ENCODE results near the gene LRRC38.

LRRC38 gene

DNA sequence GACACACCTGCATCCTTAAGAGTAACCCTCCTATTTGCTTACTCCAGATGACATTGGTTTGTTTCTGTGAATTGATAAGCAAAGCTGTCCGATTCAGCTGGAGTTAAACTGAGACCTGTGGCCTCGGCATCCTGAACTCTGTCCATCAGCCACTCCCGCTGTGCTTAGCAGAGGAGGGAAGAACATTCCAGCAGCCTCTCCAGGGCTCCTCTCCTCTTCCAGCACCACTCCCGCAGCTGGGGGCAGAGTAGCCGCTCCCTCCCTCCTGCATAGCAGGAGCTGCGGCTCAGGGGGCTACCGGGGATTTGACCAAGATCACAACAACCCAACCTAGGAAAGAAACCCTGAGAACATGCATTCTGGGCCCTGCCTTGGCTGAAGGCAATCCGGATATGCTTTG is 8.8 kb downstream of the LRRC38 start:
- WGBS = 84% methylated on average over 8 of the region's 8 CpGs
- H3K18ac ChIP-seq (ENCODE audit: low read depth in 1 of 2, low read length in 2 of 2) = no peak overlapping the region

GRCh38 chr1:13500806-13501205 is 13.0 kb downstream of the LRRC38 start:
- Histone ChIP-seq H4K8ac (ENCODE audit: low read length) (no peak overlapping the region), H2BK5ac (ENCODE audit: low read depth, low read length, poor library complexity, severe bottlenecking) (no peak overlapping the region), H3K4me2 (ENCODE audit: low read length, poor library complexity, severe bottlenecking) (no peak overlapping the region), H2BK12ac (ENCODE audit: low read length in 2 of 2) (no peak overlapping the region), H2AK5ac (ENCODE audit: low read length, severe bottlenecking) (no peak overlapping the region), H3K4me3 (ENCODE audit: insufficient read depth in 1 of 2, low read depth in 1 of 2, low read length in 2 of 2) (no peak overlapping the region), H3K4me1 (ENCODE audit: control insufficient read depth, insufficient read depth, low read depth, low read length) (no peaks in the 10 kb centered on the region), H2BK15ac (ENCODE audit: low read depth, poor library complexity, severe bottlenecking) (no peak overlapping the region), H3K27me3 (ENCODE audit: control insufficient read depth in 1 of 2, insufficient read depth in 1 of 2, low read length in 2 of 2) (peaks cover 0 to 39% of the 10 kb centered on the region in 2 experiments), H3K18ac (ENCODE audit: low read depth in 1 of 2, low read length in 2 of 2) (no peak overlapping the region), H3K36me3 (ENCODE audit: control insufficient read depth in 1 of 2, insufficient read depth in 2 of 2, low read depth in 1 of 2, low read length in 2 of 2) (no peaks in the 10 kb centered on the region), H3K9me3 (ENCODE audit: control insufficient read depth, low read length) (no peaks in the 10 kb centered on the region), H3K9ac (ENCODE audit: low read length) (no peak overlapping the region), H3K4ac (ENCODE audit: low read depth in 1 of 2, low read length in 2 of 2) (no peak overlapping the region), H4K91ac (ENCODE audit: low read length) (no peak overlapping the region), H3K27ac (ENCODE audit: low read length, poor library complexity, severe bottlenecking) (no peak overlapping the region), H2BK120ac (ENCODE audit: low read depth, low read length) (no peak overlapping the region), H3K14ac (ENCODE audit: low read length in 2 of 2) (no peak overlapping the region), H2AFZ (ENCODE audit: low read depth, low read length) (no peak overlapping the region), H3K23ac (ENCODE audit: low read length in 2 of 2) (no peak overlapping the region), H3K79me1 (replicated peaks; ENCODE audit: low read length, poor library complexity, severe bottlenecking) (no peaks in the 10 kb centered on the region)
- 84% methylated on average over 9 of the region's 10 CpGs for WGBS
- no peak for DNase-seq

More for the DNA sequence above, 8.8 kb downstream of the LRRC38 start:
- Histone ChIP-seq H3K4me3 (ENCODE audit: insufficient read depth in 1 of 2, low read depth in 1 of 2, low read length in 2 of 2) (no peak overlapping the region), H3K9ac (ENCODE audit: low read length) (no peak overlapping the region), H3K27ac (ENCODE audit: low read length, poor library complexity, severe bottlenecking) (no peak overlapping the region), H4K91ac (ENCODE audit: low read length) (no peak overlapping the region), H2BK120ac (ENCODE audit: low read depth, low read length) (no peak overlapping the region), H3K4me1 (ENCODE audit: control insufficient read depth, insufficient read depth, low read depth, low read length) (no peaks in the 10 kb centered on the region), H3K27me3 (ENCODE audit: control insufficient read depth in 1 of 2, insufficient read depth in 1 of 2, low read length in 2 of 2) (peaks cover 0 to 54% of the 10 kb centered on the region in 2 experiments), H4K8ac (ENCODE audit: low read length) (no peak overlapping the region), H3K23ac (ENCODE audit: low read length in 2 of 2) (no peak overlapping the region), H3K4me2 (ENCODE audit: low read length, poor library complexity, severe bottlenecking) (no peak overlapping the region), H3K4ac (ENCODE audit: low read depth in 1 of 2, low read length in 2 of 2) (no peak overlapping the region), H2AFZ (ENCODE audit: low read depth, low read length) (no peak overlapping the region), H2BK5ac (ENCODE audit: low read depth, low read length, poor library complexity, severe bottlenecking) (no peak overlapping the region), H3K36me3 (ENCODE audit: control insufficient read depth in 1 of 2, insufficient read depth in 2 of 2, low read depth in 1 of 2, low read length in 2 of 2) (no peaks in the 10 kb centered on the region), H3K79me1 (replicated peaks; ENCODE audit: low read length, poor library complexity, severe bottlenecking) (no peaks in the 10 kb centered on the region), H2BK12ac (ENCODE audit: low read length in 2 of 2) (no peak overlapping the region), H3K14ac (ENCODE audit: low read length in 2 of 2) (no peak overlapping the region), H2BK15ac (ENCODE audit: low read depth, poor library complexity, severe bottlenecking) (no peak overlapping the region), H3K9me3 (ENCODE audit: control insufficient read depth, low read length) (no peaks in the 10 kb centered on the region), H2AK5ac (ENCODE audit: low read length, severe bottlenecking) (no peak overlapping the region)
- no peak for DNase-seq

- Histone ChIP-seq H3K23ac (ENCODE audit: low read length in 2 of 2) (no peak overlapping the region), H3K79me1 (replicated peaks; ENCODE audit: low read length, poor library complexity, severe bottlenecking) (no peaks in the 10 kb centered on the region), H2BK15ac (ENCODE audit: low read depth, poor library complexity, severe bottlenecking) (no peak overlapping the region), H2AFZ (ENCODE audit: low read depth, low read length) (no peak overlapping the region), H4K91ac (ENCODE audit: low read length) (no peak overlapping the region), H3K27ac (ENCODE audit: low read length, poor library complexity, severe bottlenecking) (no peak overlapping the region), H3K4me1 (ENCODE audit: control insufficient read depth, insufficient read depth, low read depth, low read length) (no peaks in the 10 kb centered on the region), H2BK120ac (ENCODE audit: low read depth, low read length) (no peak overlapping the region), H4K8ac (ENCODE audit: low read length) (no peak overlapping the region), H3K14ac (ENCODE audit: low read length in 2 of 2) (no peak overlapping the region), H3K18ac (ENCODE audit: low read depth in 1 of 2, low read length in 2 of 2) (no peak overlapping the region), H3K4me3 (ENCODE audit: insufficient read depth in 1 of 2, low read depth in 1 of 2, low read length in 2 of 2) (no peak overlapping the region), H2AK5ac (ENCODE audit: low read length, severe bottlenecking) (no peak overlapping the region), H3K36me3 (ENCODE audit: control insufficient read depth in 1 of 2, insufficient read depth in 2 of 2, low read depth in 1 of 2, low read length in 2 of 2) (no peaks in the 10 kb centered on the region), H2BK5ac (ENCODE audit: low read depth, low read length, poor library complexity, severe bottlenecking) (no peak overlapping the region), H2BK12ac (ENCODE audit: low read length in 2 of 2) (no peak overlapping the region), H3K9ac (ENCODE audit: low read length) (no peak overlapping the region), H3K27me3 (ENCODE audit: control insufficient read depth in 1 of 2, insufficient read depth in 1 of 2, low read length in 2 of 2) (peaks cover 0 to 41% of the 10 kb centered on the region in 2 experiments), H3K9me3 (ENCODE audit: control insufficient read depth, low read length) (no peaks in the 10 kb centered on the region), H3K4ac (ENCODE audit: low read depth in 1 of 2, low read length in 2 of 2) (no peak overlapping the region), H3K4me2 (ENCODE audit: low read length, poor library complexity, severe bottlenecking) (no peak overlapping the region)
- DNase-seq = no peak
- 67% methylated on average over 2 of the region's 5 CpGs for WGBS
Observed at GRCh38 chr1:13499422-13499821, 14.4 kb downstream of the LRRC38 start.

DNA sequence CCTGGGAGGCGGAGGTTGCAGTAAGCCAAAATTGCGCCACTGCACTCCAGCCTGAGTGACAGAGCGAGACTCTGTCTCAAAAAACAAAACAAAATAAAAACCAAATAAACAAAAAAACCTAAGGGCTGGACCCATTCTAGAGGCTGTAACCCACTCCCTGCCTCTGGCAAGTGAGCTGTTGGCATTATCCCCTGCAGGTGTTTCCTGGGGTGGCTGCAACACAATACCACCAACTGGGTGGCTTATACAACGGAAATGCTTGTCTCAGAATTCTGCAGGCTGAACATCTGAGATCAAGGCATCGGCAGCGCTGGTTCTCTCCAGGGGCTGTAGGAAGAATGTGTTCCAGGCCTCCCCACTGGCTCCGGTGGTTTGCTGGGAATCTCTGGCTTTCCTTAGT is 15.2 kb downstream of the LRRC38 start:
- no peak overlapping the region for H2AK5ac ChIP-seq (ENCODE audit: low read length, severe bottlenecking)
- 51% methylated on average over 6 of the region's 7 CpGs for WGBS
- no peak overlapping the region for H2BK12ac ChIP-seq (ENCODE audit: low read length in 2 of 2)
- no peak overlapping the region for H4K8ac ChIP-seq (ENCODE audit: low read length)
- H2BK15ac ChIP-seq (ENCODE audit: low read depth, poor library complexity, severe bottlenecking) = no peak overlapping the region
- no peaks in the 10 kb centered on the region for H3K9me3 ChIP-seq (ENCODE audit: control insufficient read depth, low read length)
- no peak overlapping the region for H3K14ac ChIP-seq (ENCODE audit: low read length in 2 of 2)
- H3K4ac ChIP-seq (ENCODE audit: low read depth in 1 of 2, low read length in 2 of 2) = no peak overlapping the region
- H4K91ac ChIP-seq (ENCODE audit: low read length) = no peak overlapping the region
- no peaks in the 10 kb centered on the region for H3K79me1 ChIP-seq (replicated peaks; ENCODE audit: low read length, poor library complexity, severe bottlenecking)
- H3K9ac ChIP-seq (ENCODE audit: low read length) = no peak overlapping the region
- H3K27me3 ChIP-seq (ENCODE audit: control insufficient read depth in 1 of 2, insufficient read depth in 1 of 2, low read length in 2 of 2) = peaks cover 0 to 40% of the 10 kb centered on the region in 2 experiments
- H3K4me1 ChIP-seq (ENCODE audit: control insufficient read depth, insufficient read depth, low read depth, low read length) = no peaks in the 10 kb centered on the region
- H2BK120ac ChIP-seq (ENCODE audit: low read depth, low read length) = no peak overlapping the region
- no peak overlapping the region for H3K23ac ChIP-seq (ENCODE audit: low read length in 2 of 2)
- no peak overlapping the region for H3K27ac ChIP-seq (ENCODE audit: low read length, poor library complexity, severe bottlenecking)
- no peak overlapping the region for H3K18ac ChIP-seq (ENCODE audit: low read depth in 1 of 2, low read length in 2 of 2)
- H3K4me2 ChIP-seq (ENCODE audit: low read length, poor library complexity, severe bottlenecking) = no peak overlapping the region
- no peak overlapping the region for H2BK5ac ChIP-seq (ENCODE audit: low read depth, low read length, poor library complexity, severe bottlenecking)
- DNase-seq = no peak
- no peak overlapping the region for H3K4me3 ChIP-seq (ENCODE audit: insufficient read depth in 1 of 2, low read depth in 1 of 2, low read length in 2 of 2)
- no peaks in the 10 kb centered on the region for H3K36me3 ChIP-seq (ENCODE audit: control insufficient read depth in 1 of 2, insufficient read depth in 2 of 2, low read depth in 1 of 2, low read length in 2 of 2)
- no peak overlapping the region for H2AFZ ChIP-seq (ENCODE audit: low read depth, low read length)

All from mesenchymal stem cell (in vitro differentiated cells and primary cell).